HEK293 (cell line): ENCODE measurements around the gene PPP6C.
A peak's percentile ranks its signal among the peaks of the same experiment; 100 is the strongest.

ENCODE experiments used
- CTCF ChIA-PET: fragments of 350-600 bp; formaldehyde crosslinking; extraction: SDS; loops from one replicate; lab custom pipeline; 2021; ENCODE audit warnings: antibody characterized with exemption; lab: Yijun Ruan, JAX
- POLR2A ChIA-PET: fragments of 300-600 bp; formaldehyde crosslinking; extraction: SDS; loops from one replicate; lab custom pipeline; 2020; ENCODE audit warnings: antibody characterized with exemption, inconsistent platforms; lab: Yijun Ruan, JAX
- H3K27ac ChIP-seq: fragments of 200-500 bp; sonication (Bioruptor generic); 2 replicates; pipeline ENCODE4 v1.5.1; 2014; ENCODE audit warnings: low read depth, low read length, control low read depth, inconsistent platforms; ENCODE audit errors: extremely low read depth
- H3K36me3 ChIP-seq, 2 experiments: fragments of 200-500 bp in 1 of 2; sonication (Bioruptor generic) in 1 of 2; 1 replicate in 1 of 2; 2 replicates in 1 of 2; pipeline ENCODE4 v1.5.1; 2014 to 2017; ENCODE audit warnings: inconsistent platforms in 2 of 2, low read length in 2 of 2; ENCODE audit not compliant: control insufficient read depth in 2 of 2, insufficient read depth in 1 of 2
- H3K4me1 ChIP-seq: fragments of 200-500 bp; sonication (Bioruptor generic); 2 replicates; pipeline ENCODE4 v1.5.1; 2014; ENCODE audit warnings: mild to moderate bottlenecking, low read length, inconsistent platforms; ENCODE audit not compliant: control insufficient read depth, insufficient read depth
- H3K4me3 ChIP-seq: 2 replicates; pipeline ENCODE4 v1.5.1; 2011; ENCODE audit warnings: low read depth, mild to moderate bottlenecking, control low read depth, low read length, moderate library complexity
- H3K9me3 ChIP-seq: fragments of 200-500 bp; sonication (Bioruptor generic); 2 replicates; pipeline ENCODE4 v1.5.1; 2014; ENCODE audit warnings: low read depth, low read length, inconsistent platforms; ENCODE audit not compliant: control insufficient read depth, insufficient read depth
- FEZF1 ChIP-seq: fragments of 450-650 bp; formaldehyde crosslinking; IDR thresholded peaks from 2 replicates; pipeline ENCODE4 v1.5.1; 2016; ENCODE audit warnings: missing biosample characterization, missing genetic modification characterization
- HOXA7 ChIP-seq: sonication (generic); formaldehyde crosslinking; IDR thresholded peaks from 2 replicates; pipeline ENCODE4 v1.8.1; 2022; ENCODE audit warnings: missing genetic modification reagents, borderline replicate concordance
- HOXC10 ChIP-seq: sonication (generic); formaldehyde crosslinking; IDR thresholded peaks from 2 replicates; pipeline ENCODE4 v1.8.1; 2023; ENCODE audit warnings: mild to moderate bottlenecking, missing genetic modification reagents
- MYNN ChIP-seq: fragments of 450-650 bp; formaldehyde crosslinking; IDR thresholded peaks from 2 replicates; pipeline ENCODE4 v1.5.1; 2016; ENCODE audit warnings: missing biosample characterization, missing genetic modification characterization, borderline replicate concordance
- OVOL3 ChIP-seq: fragments of 450-650 bp; formaldehyde crosslinking; IDR thresholded peaks from 2 replicates; pipeline ENCODE4 v1.5.1; 2016; ENCODE audit warnings: missing biosample characterization, missing genetic modification characterization
- ZBTB20 ChIP-seq: fragments of 450-650 bp; formaldehyde crosslinking; IDR thresholded peaks from 2 replicates; pipeline ENCODE4 v1.5.1; 2016; ENCODE audit warnings: missing biosample characterization, missing genetic modification characterization
- ZBTB8A ChIP-seq: fragments of 450-650 bp; formaldehyde crosslinking; IDR thresholded peaks from 2 replicates; pipeline ENCODE4 v1.5.1; 2016; ENCODE audit warnings: missing biosample characterization, missing genetic modification characterization
- ZIC2 ChIP-seq: fragments of 450-650 bp; formaldehyde crosslinking; IDR thresholded peaks from 2 replicates; pipeline ENCODE4 v1.5.1; 2016; ENCODE audit warnings: missing biosample characterization, missing genetic modification characterization
- ZNF132 ChIP-seq: fragments of 450-650 bp; formaldehyde crosslinking; IDR thresholded peaks from 2 replicates; pipeline ENCODE4 v1.5.1; 2017; ENCODE audit warnings: missing biosample characterization, missing genetic modification characterization, borderline replicate concordance
- ZNF133 ChIP-seq: fragments of 450-650 bp; formaldehyde crosslinking; IDR thresholded peaks from 2 replicates; pipeline ENCODE4 v1.5.1; 2016; ENCODE audit warnings: missing biosample characterization, missing genetic modification characterization
- ZNF174 ChIP-seq: fragments of 450-650 bp; formaldehyde crosslinking; IDR thresholded peaks from 2 replicates; pipeline ENCODE4 v1.5.0; 2017; ENCODE audit warnings: missing biosample characterization, mild to moderate bottlenecking, missing genetic modification characterization
- ZNF202 ChIP-seq: fragments of 450-650 bp; formaldehyde crosslinking; IDR thresholded peaks from 2 replicates; pipeline ENCODE4 v1.5.1; 2016; ENCODE audit warnings: missing biosample characterization, missing genetic modification characterization, borderline replicate concordance
- ZNF350 ChIP-seq: fragments of 450-650 bp; formaldehyde crosslinking; IDR thresholded peaks from 2 replicates; pipeline ENCODE4 v1.5.0; 2017; ENCODE audit warnings: missing biosample characterization, mild to moderate bottlenecking, missing genetic modification characterization
- ZNF362 ChIP-seq: fragments of 450-650 bp; formaldehyde crosslinking; IDR thresholded peaks from 2 replicates; pipeline ENCODE4 v1.5.1; 2016; ENCODE audit warnings: missing biosample characterization, missing genetic modification characterization
- ZNF488 ChIP-seq: fragments of 450-650 bp; formaldehyde crosslinking; IDR thresholded peaks from 2 replicates; pipeline ENCODE4 v1.5.1; 2016; ENCODE audit warnings: missing biosample characterization, missing genetic modification characterization
- ZNF560 ChIP-seq: fragments of 450-650 bp; formaldehyde crosslinking; IDR thresholded peaks from 2 replicates; pipeline ENCODE4 v1.5.1; 2017; ENCODE audit warnings: missing biosample characterization, missing genetic modification characterization, borderline replicate concordance
- ZNF585B ChIP-seq: fragments of 450-650 bp; formaldehyde crosslinking; IDR thresholded peaks from 2 replicates; pipeline ENCODE4 v1.5.1; 2016; ENCODE audit warnings: missing biosample characterization, missing genetic modification characterization
- ZNF624 ChIP-seq: fragments of 450-650 bp; formaldehyde crosslinking; IDR thresholded peaks from 2 replicates; pipeline ENCODE4 v1.5.1; 2017; ENCODE audit warnings: missing biosample characterization, missing genetic modification characterization
- ZNF837 ChIP-seq: fragments of 450-650 bp; formaldehyde crosslinking; IDR thresholded peaks from 2 replicates; pipeline ENCODE4 v1.5.1; 2016; ENCODE audit warnings: missing biosample characterization, missing genetic modification characterization
- ZSCAN16 ChIP-seq: fragments of 450-650 bp; formaldehyde crosslinking; IDR thresholded peaks from 2 replicates; pipeline ENCODE4 v1.5.1; 2016; ENCODE audit warnings: missing biosample characterization, missing genetic modification characterization
- TF ChIP-seq, protein P1 (sequence below): fragments of 450-650 bp; formaldehyde crosslinking; IDR thresholded peaks from 2 replicates; pipeline ENCODE4 v1.5.1; 2017; ENCODE audit warnings: missing biosample characterization, mild to moderate bottlenecking, missing genetic modification characterization, moderate library complexity
- TF ChIP-seq, protein P2 (sequence below): fragments of 450-650 bp; formaldehyde crosslinking; IDR thresholded peaks from 2 replicates; pipeline ENCODE4 v1.5.1; 2016; ENCODE audit warnings: missing biosample characterization, missing genetic modification characterization
- TF ChIP-seq, protein P3 (sequence below): fragments of 450-650 bp; formaldehyde crosslinking; optimal IDR thresholded peaks from 2 replicates; pipeline ENCODE3; 2016; ENCODE audit warnings: missing biosample characterization, mild to moderate bottlenecking, missing genetic modification characterization
- TF ChIP-seq, protein P4 (sequence below): fragments of 450-650 bp; formaldehyde crosslinking; IDR thresholded peaks from 2 replicates; pipeline ENCODE4 v1.5.1; 2016; ENCODE audit warnings: missing biosample characterization, missing genetic modification characterization

Gene PPP6C

GRCh38 chr9:125190361-125190801 is 778 bp upstream of the PPP6C start (continued):
- TF ChIP-seq ZNF174 (no peak), MYNN (tag by site-specific recombination) (no peak)

GRCh38 chr9:125189011-125189360 is 617 bp downstream of the PPP6C start:
- H3K4me3 ChIP-seq = peak overlapping the region; percentile 98
- peaks cover 0 to 2% of the 10 kb centered on the region in 2 experiments; a peak in 2 of 3 replicates for H3K36me3 ChIP-seq
- POLR2A ChIA-PET = interaction anchor here (0.5 to 1.6 kb wide), 2 partner anchors 46 to 52 kb away, joined by 3 to 5 read pairs; partner anchors contain the start of gene HSPA5
- no peaks in the 10 kb centered on the region; the same call in 1 of the 2 replicates for H3K4me1 ChIP-seq
- H3K27ac ChIP-seq = peak overlapping the region; percentile 70
- TF ChIP-seq ZNF132 (no peak), ZNF488 (no peak), ZNF837 (tag by site-specific recombination) (no peak), ZNF560 (tag by site-specific recombination) (no peak), ZNF133 (tag by site-specific recombination) (no peak), ZNF585B (no peak), ZBTB20 (tag by site-specific recombination) (no peak)
- TF ChIP-seq, protein P1, sequence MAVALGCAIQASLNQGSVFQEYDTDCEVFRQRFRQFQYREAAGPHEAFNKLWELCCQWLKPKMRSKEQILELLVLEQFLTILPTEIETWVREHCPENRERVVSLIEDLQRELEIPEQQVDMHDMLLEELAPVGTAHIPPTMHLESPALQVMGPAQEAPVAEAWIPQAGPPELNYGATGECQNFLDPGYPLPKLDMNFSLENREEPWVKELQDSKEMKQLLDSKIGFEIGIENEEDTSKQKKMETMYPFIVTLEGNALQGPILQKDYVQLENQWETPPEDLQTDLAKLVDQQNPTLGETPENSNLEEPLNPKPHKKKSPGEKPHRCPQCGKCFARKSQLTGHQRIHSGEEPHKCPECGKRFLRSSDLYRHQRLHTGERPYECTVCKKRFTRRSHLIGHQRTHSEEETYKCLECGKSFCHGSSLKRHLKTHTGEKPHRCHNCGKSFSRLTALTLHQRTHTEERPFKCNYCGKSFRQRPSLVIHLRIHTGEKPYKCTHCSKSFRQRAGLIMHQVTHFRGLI = no peak
- TF ChIP-seq, all 188 proteins: peak for 0
- no peaks in the 10 kb centered on the region for H3K9me3 ChIP-seq
- CTCF ChIA-PET = interaction anchor here (0.6 kb wide), 1 partner anchor 9 kb away, joined by 3 read pairs; no protein-coding TSS in a partner anchor

DNA sequence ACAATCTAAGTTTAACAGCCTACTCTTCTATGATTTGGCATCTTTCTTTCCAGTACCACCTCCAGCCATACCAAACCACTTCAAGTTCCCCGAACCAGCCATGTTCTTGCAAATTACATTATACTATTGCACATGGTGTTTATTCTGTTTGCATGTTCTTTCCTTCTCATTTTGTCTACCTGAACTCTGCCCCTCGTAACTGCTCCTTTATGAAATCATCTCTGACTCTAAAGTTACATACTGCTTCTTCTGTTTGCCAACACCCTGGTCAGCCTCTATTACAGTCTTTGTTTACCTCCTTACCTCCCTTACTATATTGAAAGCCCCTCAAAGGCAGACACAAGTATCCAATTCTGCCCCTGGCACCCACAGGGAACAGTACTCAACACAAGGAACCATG is 6.0 kb downstream of the PPP6C start:
- ChIA-PET POLR2A (no interaction called here), CTCF (interaction anchor here (0.6 kb wide), 1 partner anchor 316 kb away, joined by 3 read pairs; no protein-coding TSS in a partner anchor)
- Histone ChIP-seq H3K4me3 (no peak overlapping the region), H3K36me3 (peaks cover 0 to 5% of the 10 kb centered on the region in 2 experiments; a peak in 2 of 3 replicates), H3K4me1 (0 out of 2 replicates have a peak, but pooled peaks cover 4% of the 10 kb centered on the region), H3K9me3 (no peaks in the 10 kb centered on the region), H3K27ac (no peak overlapping the region)
- TF ChIP-seq ZNF624 (tag by site-specific recombination) = no peak
- TF ChIP-seq, protein P2, sequence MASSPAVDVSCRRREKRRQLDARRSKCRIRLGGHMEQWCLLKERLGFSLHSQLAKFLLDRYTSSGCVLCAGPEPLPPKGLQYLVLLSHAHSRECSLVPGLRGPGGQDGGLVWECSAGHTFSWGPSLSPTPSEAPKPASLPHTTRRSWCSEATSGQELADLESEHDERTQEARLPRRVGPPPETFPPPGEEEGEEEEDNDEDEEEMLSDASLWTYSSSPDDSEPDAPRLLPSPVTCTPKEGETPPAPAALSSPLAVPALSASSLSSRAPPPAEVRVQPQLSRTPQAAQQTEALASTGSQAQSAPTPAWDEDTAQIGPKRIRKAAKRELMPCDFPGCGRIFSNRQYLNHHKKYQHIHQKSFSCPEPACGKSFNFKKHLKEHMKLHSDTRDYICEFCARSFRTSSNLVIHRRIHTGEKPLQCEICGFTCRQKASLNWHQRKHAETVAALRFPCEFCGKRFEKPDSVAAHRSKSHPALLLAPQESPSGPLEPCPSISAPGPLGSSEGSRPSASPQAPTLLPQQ = no peak
- no peak for TF ChIP-seq ZNF202 (tag by site-specific recombination)
- TF ChIP-seq ZIC2 (tag by site-specific recombination) = no peak
- TF ChIP-seq ZSCAN16 (tag by site-specific recombination) = no peak
- no peak for TF ChIP-seq ZNF362 (tag by site-specific recombination)
- no peak for TF ChIP-seq FEZF1 (tag by site-specific recombination)
- no peak for TF ChIP-seq OVOL3 (tag by site-specific recombination)
- TF ChIP-seq ZNF350 (tag by site-specific recombination) = no peak
- TF ChIP-seq ZBTB8A = no peak
- TF ChIP-seq, protein P3, sequence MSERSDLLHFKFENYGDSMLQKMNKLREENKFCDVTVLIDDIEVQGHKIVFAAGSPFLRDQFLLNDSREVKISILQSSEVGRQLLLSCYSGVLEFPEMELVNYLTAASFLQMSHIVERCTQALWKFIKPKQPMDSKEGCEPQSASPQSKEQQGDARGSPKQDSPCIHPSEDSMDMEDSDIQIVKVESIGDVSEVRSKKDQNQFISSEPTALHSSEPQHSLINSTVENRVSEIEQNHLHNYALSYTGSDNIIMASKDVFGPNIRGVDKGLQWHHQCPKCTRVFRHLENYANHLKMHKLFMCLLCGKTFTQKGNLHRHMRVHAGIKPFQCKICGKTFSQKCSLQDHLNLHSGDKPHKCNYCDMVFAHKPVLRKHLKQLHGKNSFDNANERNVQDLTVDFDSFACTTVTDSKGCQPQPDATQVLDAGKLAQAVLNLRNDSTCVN = no peak
- TF ChIP-seq HOXC10 (CRISPR knock-in tag) = no peak
- no peak for TF ChIP-seq HOXA7
- TF ChIP-seq, protein P4, sequence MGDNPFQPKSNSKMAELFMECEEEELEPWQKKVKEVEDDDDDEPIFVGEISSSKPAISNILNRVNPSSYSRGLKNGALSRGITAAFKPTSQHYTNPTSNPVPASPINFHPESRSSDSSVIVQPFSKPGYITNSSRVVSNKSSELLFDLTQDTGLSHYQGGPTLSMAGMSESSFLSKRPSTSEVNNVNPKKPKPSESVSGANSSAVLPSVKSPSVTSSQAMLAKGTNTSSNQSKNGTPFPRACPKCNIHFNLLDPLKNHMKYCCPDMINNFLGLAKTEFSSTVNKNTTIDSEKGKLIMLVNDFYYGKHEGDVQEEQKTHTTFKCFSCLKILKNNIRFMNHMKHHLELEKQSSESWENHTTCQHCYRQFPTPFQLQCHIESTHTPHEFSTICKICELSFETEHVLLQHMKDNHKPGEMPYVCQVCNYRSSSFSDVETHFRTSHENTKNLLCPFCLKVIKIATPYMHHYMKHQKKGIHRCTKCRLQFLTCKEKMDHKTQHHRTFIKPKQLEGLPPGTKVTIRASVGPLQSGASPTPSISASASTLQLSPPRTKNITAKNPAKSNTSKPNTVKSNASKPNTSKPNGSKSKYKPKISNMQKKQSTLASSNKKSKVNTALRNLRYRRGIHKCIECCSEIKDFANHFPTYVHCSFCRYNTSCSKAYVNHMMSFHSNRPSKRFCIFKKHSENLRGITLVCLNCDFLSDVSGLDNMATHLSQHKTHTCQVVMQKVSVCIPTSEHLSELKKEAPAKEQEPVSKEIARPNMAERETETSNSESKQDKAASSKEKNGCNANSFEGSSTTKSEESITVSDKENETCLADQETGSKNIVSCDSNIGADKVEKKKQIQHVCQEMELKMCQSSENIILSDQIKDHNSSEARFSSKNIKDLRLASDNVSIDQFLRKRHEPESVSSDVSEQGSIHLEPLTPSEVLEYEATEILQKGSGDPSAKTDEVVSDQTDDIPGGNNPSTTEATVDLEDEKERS = no peak
